Gastrocnemius medialis (tissue), 4 donors: Measurements from ENCODE around the gene KLHL29. TPM values are rescaled to one million over a fixed set of nuclear protein-coding genes. Genes with fewer than 3 reads are reported as not detected.
A peak's percentile ranks its signal among the peaks of the same experiment; 100 is the strongest.

ENCODE experiments used
- ATAC-seq, 2 donors: fragments of 150-250 bp; one replicate each; pipeline ENCODE4 v1.9.1; 2016
- DNase-seq, 2 donors: peaks; one replicate each; pipeline ENCODE4 v3.0.0-alpha.2; 2019
- H3K27ac ChIP-seq, 4 donors: fragments of 200-600 bp; sonication (generic); 1 replicate in 1 of 4; 2 replicates in 3 of 4; pipeline ENCODE4 v1.5.1; 2016 to 2018; ENCODE audit warnings: mild to moderate bottlenecking in 2 of 4, moderate library complexity in 1 of 4
- H3K27me3 ChIP-seq, 3 donors: fragments of 200-600 bp; sonication (generic) in 2 of 3; 1 replicate in 1 of 3; 2 replicates in 2 of 3; pipeline versions ENCODE4 v1.5.1 to v1.6.0; 2016 to 2019; ENCODE audit warnings: mild to moderate bottlenecking in 1 of 3, moderate library complexity in 1 of 3
- H3K36me3 ChIP-seq, 2 donors: fragments of 200-600 bp; sonication (generic) in 1 of 2; one replicate each; pipeline ENCODE4 v1.5.1; 2017 to 2018
- H3K4me1 ChIP-seq, 2 donors: fragments of 200-600 bp; sonication (generic) in 1 of 2; one replicate each; pipeline ENCODE4 v1.5.1; 2016 to 2017; ENCODE audit warnings: mild to moderate bottlenecking in 2 of 2
- H3K4me3 ChIP-seq, 4 donors: fragments of 200-600 bp; sonication (generic) in 3 of 4; 1 replicate in 1 of 4; 2 replicates in 3 of 4; pipeline ENCODE4 v1.5.1; 2016 to 2019; ENCODE audit warnings: mild to moderate bottlenecking in 2 of 4
- H3K9me3 ChIP-seq, 3 donors: fragments of 200-600 bp; sonication (generic) in 2 of 3; 1 replicate in 1 of 3; 2 replicates in 2 of 3; pipeline ENCODE4 v1.5.1; 2016 to 2019
- POLR2A ChIP-seq, 2 donors: fragments of 450-650 bp; IDR thresholded peaks; one replicate each; pipeline ENCODE4 v1.6.1; 2017; ENCODE audit warnings: antibody characterized with exemption in 2 of 2, mild to moderate bottlenecking in 2 of 2, moderate library complexity in 2 of 2
- in situ Hi-C, 4 donors: fragments of 200-750 bp; cut with MboI; loops; one replicate each; pipeline versions ENCODE4 v1.15.0 to v1.8.0; 2017; ENCODE audit warnings: low sequenced_read_pairs in 4 of 4
- intact Hi-C: fragments of 100-400 bp; cut with DNase I; formaldehyde crosslinking; loops from one replicate; pipeline ENCODE4 v1.15.1; 2023; ENCODE audit warnings: low total_unique reads
- total RNA-seq, 4 donors: library from RNA; depleted of rRNA; stranded (reverse); fragments of >200 nt; gene quantifications; one replicate each; pipeline versions ENCODE4 v1.1.0 to v1.2.3, GENCODE V29; 2016
- TF ChIP-seq, protein P1 (sequence below), 5 experiments: fragments of 450-650 bp in 3 of 5; fragments of 200-600 bp in 2 of 5; sonication (generic) in 2 of 5; IDR thresholded peaks in 4 of 5; conservative IDR thresholded peaks in 1 of 5; 1 replicate in 4 of 5; 2 replicates in 1 of 5; pipeline ENCODE4 v1.5.1; 2016 to 2019; ENCODE audit warnings: antibody characterized with exemption in 5 of 5, mild to moderate bottlenecking in 3 of 5, moderate library complexity in 3 of 5

KLHL29 gene
- total RNA-seq, 4 donors from 2014 or later, result 4.3 to 24.9 (median 8.7) TPM

DNA sequence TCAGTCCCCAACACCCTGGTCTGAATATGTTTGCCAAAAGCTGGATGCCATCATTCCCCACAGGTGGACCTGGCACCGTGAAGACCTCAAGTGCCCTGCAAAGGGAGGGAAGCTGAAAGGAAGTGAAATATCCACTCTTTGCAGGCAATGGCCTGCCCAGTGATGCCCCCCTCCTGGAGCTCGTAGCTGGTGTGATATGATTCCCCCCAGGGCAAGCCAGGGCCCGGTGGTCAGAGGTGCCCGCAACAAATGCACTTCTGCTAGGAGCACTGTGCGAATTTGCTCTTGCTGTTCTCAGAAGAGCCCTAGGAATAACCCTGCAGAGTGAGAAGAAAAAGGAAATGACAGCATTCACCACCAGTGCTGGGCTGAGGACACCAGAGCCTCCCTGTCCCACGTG is 247.4 kb downstream of the KLHL29 start:
- no peak overlapping the region for H3K27ac ChIP-seq
- H3K36me3 ChIP-seq, result no peaks in the 10 kb centered on the region
- TF ChIP-seq POLR2A (IDR thresholded peaks at IDR 0.05), result no peak
- TF ChIP-seq, protein P1, sequence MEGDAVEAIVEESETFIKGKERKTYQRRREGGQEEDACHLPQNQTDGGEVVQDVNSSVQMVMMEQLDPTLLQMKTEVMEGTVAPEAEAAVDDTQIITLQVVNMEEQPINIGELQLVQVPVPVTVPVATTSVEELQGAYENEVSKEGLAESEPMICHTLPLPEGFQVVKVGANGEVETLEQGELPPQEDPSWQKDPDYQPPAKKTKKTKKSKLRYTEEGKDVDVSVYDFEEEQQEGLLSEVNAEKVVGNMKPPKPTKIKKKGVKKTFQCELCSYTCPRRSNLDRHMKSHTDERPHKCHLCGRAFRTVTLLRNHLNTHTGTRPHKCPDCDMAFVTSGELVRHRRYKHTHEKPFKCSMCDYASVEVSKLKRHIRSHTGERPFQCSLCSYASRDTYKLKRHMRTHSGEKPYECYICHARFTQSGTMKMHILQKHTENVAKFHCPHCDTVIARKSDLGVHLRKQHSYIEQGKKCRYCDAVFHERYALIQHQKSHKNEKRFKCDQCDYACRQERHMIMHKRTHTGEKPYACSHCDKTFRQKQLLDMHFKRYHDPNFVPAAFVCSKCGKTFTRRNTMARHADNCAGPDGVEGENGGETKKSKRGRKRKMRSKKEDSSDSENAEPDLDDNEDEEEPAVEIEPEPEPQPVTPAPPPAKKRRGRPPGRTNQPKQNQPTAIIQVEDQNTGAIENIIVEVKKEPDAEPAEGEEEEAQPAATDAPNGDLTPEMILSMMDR (IDR thresholded peaks at IDR 0.05 in 4 of 5, conservative IDR thresholded peaks at IDR 0.05 in 1 of 5), result no peak
- no peaks in the 10 kb centered on the region for H3K9me3 ChIP-seq
- in situ Hi-C loops, result no loop called here
- intact Hi-C loops, result no loop called here
- H3K27me3 ChIP-seq, result no peaks in the 10 kb centered on the region
- no peak overlapping the region for H3K4me3 ChIP-seq
- ATAC-seq (no peak), DNase-seq (no peak)
- peaks cover 0 to 9% of the 10 kb centered on the region in 2 donors for H3K4me1 ChIP-seq

DNA sequence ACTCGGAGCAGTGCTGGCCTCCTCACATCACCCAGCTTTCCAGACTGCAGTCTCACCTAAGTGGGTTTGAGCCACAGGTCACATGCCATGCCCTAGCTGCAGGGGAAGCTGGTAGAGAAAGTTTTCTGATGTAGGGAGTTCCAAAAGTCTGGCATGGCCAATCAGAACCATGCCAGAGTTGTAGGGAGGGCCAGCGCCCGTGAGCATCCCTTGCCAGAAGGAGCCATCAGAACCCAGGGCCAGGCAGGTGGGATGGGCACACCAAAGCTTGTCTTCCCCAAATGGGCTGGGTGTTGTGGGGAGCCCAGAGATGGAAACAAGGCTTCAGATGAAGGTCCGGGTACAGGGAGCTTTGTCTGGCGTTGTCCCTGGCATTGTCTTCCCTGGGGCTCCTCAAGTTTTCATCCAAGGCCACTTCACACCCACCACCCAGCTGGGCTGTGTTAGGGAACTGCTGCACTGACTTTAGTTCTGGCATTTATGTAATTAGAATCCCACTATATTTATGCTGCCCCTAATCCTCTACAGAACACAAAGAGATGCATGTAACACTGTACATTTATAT is 247.9 kb downstream of the KLHL29 start:
- Histone ChIP-seq H3K4me1 (peaks cover 0 to 12% of the 10 kb centered on the region in 2 donors), H3K4me3 (no peak overlapping the region), H3K36me3 (no peaks in the 10 kb centered on the region), H3K9me3 (no peaks in the 10 kb centered on the region), H3K27me3 (no peaks in the 10 kb centered on the region), H3K27ac (no peak overlapping the region)
- DNase-seq (no peak), ATAC-seq (no peak)
- in situ Hi-C loops, result no loop called here
- no peak for TF ChIP-seq POLR2A (IDR thresholded peaks at IDR 0.05)
- TF ChIP-seq, protein P1 (IDR thresholded peaks at IDR 0.05 in 4 of 5, conservative IDR thresholded peaks at IDR 0.05 in 1 of 5), result no peak
- intact Hi-C loops, result no loop called here

- Histone ChIP-seq H3K36me3 (no peaks in the 10 kb centered on the region), H3K27me3 (no peaks in the 10 kb centered on the region), H3K27ac (no peak overlapping the region), H3K4me1 (peaks cover 0 to 12% of the 10 kb centered on the region in 2 donors), H3K4me3 (no peak overlapping the region), H3K9me3 (no peaks in the 10 kb centered on the region)
- DNase-seq (no peak), ATAC-seq (no peak)
- intact Hi-C loops, result no loop called here
- in situ Hi-C loops, result no loop called here
- TF ChIP-seq, protein P1 (IDR thresholded peaks at IDR 0.05 in 4 of 5, conservative IDR thresholded peaks at IDR 0.05 in 1 of 5), result no peak
Observed at GRCh38 chr2:23633966-23634365, 249.0 kb downstream of the KLHL29 start.

- DNase-seq (no peak), ATAC-seq (peak in 1 of 2 donors; percentile 26)
- H3K27me3 ChIP-seq, result no peaks in the 10 kb centered on the region
- TF ChIP-seq POLR2A (IDR thresholded peaks at IDR 0.05), result no peak
- TF ChIP-seq, protein P1 (IDR thresholded peaks at IDR 0.05 in 4 of 5, conservative IDR thresholded peaks at IDR 0.05 in 1 of 5), result no peak
- no peak overlapping the region for H3K27ac ChIP-seq
- H3K4me3 ChIP-seq, result no peak overlapping the region
- no peaks in the 10 kb centered on the region for H3K36me3 ChIP-seq
- intact Hi-C loops (loop anchor here (2.0 kb wide), 1 partner anchor 125 kb away; no protein-coding TSS in a partner anchor), in situ Hi-C loops (no loop called here)
- H3K4me1 ChIP-seq, result peaks cover 0 to 12% of the 10 kb centered on the region in 2 donors
- no peaks in the 10 kb centered on the region for H3K9me3 ChIP-seq
Observed at GRCh38 chr2:23635442-23636340, 250.7 kb downstream of the KLHL29 start.
